ENCODE data around the gene CASP1.
"Not testable (repeated sequence)": the region's sequence is repeated elsewhere in the genome, so short reads cannot be mapped to it uniquely, and the experiment has no call there.

DNA sequence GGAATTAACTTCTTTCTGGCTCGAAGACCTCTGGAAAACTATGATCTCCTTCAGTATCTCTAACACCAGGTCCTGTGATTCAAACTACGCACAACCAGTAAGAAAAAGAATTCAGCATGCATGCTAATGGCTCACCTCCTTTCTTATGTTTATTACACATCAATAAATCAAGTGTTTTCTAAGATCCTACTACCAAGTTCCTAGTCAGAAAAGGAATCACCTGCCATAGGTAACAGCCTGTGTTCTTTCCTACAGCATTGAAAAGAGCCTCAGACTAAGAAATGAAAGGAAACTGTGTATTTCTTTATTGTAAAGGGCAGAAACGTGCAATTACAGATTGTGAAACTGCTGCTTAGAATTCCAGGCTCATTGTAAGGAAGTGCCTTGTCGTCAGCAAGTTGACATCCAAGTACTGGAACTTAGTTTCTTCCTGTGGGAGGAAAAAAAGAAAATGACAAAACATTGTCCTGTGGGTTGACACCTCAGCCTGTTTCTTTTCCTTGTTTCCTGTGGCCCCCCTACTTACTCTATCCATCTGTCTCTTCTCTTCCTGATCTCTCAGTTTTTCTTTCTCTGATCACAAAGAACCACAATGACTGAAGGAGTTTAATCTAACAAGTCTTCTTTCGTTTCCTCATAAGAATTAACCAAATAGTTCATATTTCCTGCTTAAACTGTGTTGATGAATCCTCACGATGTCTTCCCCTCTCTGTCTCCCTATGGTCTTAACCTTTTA, 45.4 kb upstream of the CASP1 start:
- TF ChIP-seq EZH2 (IDR thresholded peaks at IDR 0.05; ENCODE audit: low read depth): not testable (repeated sequence)
- TF ChIP-seq, protein P1, sequence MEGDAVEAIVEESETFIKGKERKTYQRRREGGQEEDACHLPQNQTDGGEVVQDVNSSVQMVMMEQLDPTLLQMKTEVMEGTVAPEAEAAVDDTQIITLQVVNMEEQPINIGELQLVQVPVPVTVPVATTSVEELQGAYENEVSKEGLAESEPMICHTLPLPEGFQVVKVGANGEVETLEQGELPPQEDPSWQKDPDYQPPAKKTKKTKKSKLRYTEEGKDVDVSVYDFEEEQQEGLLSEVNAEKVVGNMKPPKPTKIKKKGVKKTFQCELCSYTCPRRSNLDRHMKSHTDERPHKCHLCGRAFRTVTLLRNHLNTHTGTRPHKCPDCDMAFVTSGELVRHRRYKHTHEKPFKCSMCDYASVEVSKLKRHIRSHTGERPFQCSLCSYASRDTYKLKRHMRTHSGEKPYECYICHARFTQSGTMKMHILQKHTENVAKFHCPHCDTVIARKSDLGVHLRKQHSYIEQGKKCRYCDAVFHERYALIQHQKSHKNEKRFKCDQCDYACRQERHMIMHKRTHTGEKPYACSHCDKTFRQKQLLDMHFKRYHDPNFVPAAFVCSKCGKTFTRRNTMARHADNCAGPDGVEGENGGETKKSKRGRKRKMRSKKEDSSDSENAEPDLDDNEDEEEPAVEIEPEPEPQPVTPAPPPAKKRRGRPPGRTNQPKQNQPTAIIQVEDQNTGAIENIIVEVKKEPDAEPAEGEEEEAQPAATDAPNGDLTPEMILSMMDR (conservative IDR thresholded peaks at IDR 0.05): not testable (repeated sequence)

All from PC-9 (cell line).